ENCODE data around the gene SVOPL. TPM values are rescaled to one million over a fixed set of nuclear protein-coding genes. Genes with fewer than 3 reads are reported as not detected.

The SVOPL gene
- total and polyA plus RNA-seq, 2 experiments from 2014 or later: 2.3 to 4.5 TPM

DNA sequence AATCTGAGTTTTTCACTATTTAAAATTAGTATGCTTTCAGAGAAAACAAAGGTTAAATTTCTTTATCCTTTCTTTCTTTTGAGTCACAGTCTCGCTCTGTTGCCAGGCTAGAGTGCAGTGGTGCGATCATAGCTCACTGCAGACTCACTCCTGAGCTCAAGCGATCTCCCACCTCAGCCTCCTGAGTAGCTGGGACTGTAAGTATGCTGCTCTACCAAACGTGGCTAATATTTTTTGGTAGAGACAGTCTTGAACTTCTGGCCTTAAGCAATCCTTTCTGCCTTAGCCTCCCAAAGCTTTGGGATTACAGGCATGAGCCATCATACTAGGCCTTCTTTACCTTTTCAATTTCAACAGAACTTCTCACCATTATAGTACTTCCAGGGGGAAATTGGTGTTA is 127.4 kb downstream of the SVOPL start:
- Histone ChIP-seq H3K4me1 (ENCODE audit: low read depth) (no peaks in the 10 kb centered on the region), H3K27ac (peak overlapping the region; percentile 59), H3K9me3 (ENCODE audit: low read depth) (no peaks in the 10 kb centered on the region), H3K4me3 (no peak overlapping the region), H3K36me3 (peaks cover 62% of the 10 kb centered on the region), H3K27me3 (no peaks in the 10 kb centered on the region)
- no peak for DNase-seq (ENCODE audit: low read depth in 1 of 2, low spot score in 1 of 2)
- TF ChIP-seq, protein P1, sequence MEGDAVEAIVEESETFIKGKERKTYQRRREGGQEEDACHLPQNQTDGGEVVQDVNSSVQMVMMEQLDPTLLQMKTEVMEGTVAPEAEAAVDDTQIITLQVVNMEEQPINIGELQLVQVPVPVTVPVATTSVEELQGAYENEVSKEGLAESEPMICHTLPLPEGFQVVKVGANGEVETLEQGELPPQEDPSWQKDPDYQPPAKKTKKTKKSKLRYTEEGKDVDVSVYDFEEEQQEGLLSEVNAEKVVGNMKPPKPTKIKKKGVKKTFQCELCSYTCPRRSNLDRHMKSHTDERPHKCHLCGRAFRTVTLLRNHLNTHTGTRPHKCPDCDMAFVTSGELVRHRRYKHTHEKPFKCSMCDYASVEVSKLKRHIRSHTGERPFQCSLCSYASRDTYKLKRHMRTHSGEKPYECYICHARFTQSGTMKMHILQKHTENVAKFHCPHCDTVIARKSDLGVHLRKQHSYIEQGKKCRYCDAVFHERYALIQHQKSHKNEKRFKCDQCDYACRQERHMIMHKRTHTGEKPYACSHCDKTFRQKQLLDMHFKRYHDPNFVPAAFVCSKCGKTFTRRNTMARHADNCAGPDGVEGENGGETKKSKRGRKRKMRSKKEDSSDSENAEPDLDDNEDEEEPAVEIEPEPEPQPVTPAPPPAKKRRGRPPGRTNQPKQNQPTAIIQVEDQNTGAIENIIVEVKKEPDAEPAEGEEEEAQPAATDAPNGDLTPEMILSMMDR (IDR thresholded peaks at IDR 0.05; ENCODE audit: low read depth, low read length): no peak

DNA sequence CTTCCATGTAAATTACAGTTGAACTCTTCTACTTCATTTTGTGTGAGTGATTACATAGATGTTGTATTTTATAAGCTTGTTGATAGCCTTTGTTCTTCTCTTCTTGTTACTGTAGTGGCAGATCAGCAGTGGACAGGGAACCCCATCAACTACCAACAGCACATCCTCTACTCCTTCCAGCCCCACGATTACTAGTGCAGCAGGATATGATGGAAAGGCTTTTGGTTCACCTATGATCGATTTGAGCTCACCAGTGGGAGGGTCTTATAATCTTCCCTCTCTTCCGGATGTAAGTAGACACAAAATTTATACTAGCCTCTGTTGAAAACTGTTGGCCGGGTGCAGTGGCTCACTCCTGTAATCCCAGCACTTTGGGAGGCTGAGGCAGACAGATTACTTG is 130.4 kb downstream of the SVOPL start:
- Histone ChIP-seq H3K36me3 (peaks cover 73% of the 10 kb centered on the region), H3K4me1 (ENCODE audit: low read depth) (no peaks in the 10 kb centered on the region), H3K4me3 (no peak overlapping the region), H3K9me3 (ENCODE audit: low read depth) (no peaks in the 10 kb centered on the region), H3K27ac (peak overlapping the region; percentile 24), H3K27me3 (no peaks in the 10 kb centered on the region)
- TF ChIP-seq, protein P1 (IDR thresholded peaks at IDR 0.05; ENCODE audit: low read depth, low read length): no peak
- DNase-seq (ENCODE audit: low read depth in 1 of 2, low spot score in 1 of 2): no peak

DNA sequence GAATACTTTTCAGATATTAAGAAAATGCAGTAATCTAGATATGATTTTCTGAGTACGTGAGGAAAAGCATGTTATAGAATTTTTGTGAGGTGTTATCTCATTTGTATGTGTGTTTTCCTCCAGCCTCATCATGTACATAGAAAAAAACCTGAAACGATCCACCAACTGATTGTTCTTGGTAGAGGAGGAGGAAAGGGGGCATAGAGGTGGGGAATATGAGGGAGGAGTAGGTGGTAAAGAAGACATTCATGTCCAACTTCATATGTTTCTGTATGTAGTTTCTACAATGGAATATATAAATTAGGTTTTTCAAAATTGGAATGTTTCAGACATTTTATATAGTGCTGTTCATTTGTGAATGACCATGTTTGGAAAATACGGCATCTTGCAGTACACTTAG is 131.7 kb downstream of the SVOPL start:
- no peak for DNase-seq (ENCODE audit: low read depth in 1 of 2, low spot score in 1 of 2)
- Histone ChIP-seq H3K9me3 (ENCODE audit: low read depth) (no peaks in the 10 kb centered on the region), H3K4me3 (no peak overlapping the region), H3K4me1 (ENCODE audit: low read depth) (no peaks in the 10 kb centered on the region), H3K27ac (no peak overlapping the region), H3K36me3 (peaks cover 80% of the 10 kb centered on the region), H3K27me3 (no peaks in the 10 kb centered on the region)
- TF ChIP-seq, protein P1 (IDR thresholded peaks at IDR 0.05; ENCODE audit: low read depth, low read length): no peak

DNA sequence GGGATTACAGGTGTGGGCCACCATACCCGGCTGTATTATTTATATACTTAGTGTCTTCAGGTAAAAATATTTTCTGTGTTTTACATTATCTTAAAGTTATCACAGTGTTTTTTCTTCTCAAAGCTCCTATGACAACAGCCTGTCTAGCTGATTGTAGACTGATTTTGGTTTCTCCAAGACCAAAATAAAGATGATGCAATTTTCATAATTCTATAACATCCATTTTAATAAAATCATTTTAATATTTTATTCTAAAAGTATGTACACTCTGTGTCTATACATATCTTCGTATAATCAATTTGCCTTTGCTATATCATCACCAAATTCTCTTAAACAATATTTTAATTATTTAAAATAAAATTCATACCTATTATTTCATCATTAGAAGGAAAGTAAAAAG is 132.5 kb downstream of the SVOPL start:
- H3K4me3 ChIP-seq: no peak overlapping the region
- no peaks in the 10 kb centered on the region for H3K27me3 ChIP-seq
- DNase-seq (ENCODE audit: low read depth in 1 of 2, low spot score in 1 of 2): no peak
- H3K36me3 ChIP-seq: peaks cover 79% of the 10 kb centered on the region
- H3K27ac ChIP-seq: no peak overlapping the region
- H3K9me3 ChIP-seq (ENCODE audit: low read depth): no peaks in the 10 kb centered on the region
- TF ChIP-seq, protein P1 (IDR thresholded peaks at IDR 0.05; ENCODE audit: low read depth, low read length): no peak
- H3K4me1 ChIP-seq (ENCODE audit: low read depth): no peaks in the 10 kb centered on the region

DNA sequence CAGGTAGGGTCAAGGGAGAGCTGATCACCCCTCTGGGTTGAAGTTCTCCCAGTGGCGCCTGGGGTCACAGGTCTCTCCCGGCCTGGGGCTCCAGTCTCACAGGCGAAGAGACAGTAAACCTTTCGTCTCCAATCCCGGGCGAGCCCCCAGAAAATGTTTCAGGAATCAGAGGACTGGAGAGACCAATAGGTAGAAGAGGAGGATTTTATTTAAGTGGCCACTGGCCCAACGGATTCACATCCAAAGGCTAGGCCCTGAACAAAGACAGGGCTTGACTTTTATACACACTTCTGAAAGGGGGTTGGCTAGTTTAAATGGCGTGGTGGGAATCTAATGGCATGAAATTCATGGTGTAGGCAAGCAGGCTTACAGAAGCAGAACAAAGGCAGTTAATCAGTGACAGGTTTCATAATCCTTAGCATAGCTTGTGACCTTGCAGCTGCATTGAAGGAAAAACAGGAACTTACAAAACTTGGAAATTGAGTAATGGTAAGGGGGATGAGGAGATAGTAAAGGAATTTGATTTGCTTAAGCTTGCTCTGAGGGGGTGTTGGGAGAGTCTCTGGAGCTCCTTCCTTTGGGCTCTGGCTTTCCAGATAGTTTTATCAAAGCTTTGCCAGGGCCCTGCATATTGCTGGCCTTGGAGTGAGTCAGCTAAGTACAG is 135.6 kb downstream of the SVOPL start:
- peak overlapping the region; percentile 15 for H3K27ac ChIP-seq
- H3K36me3 ChIP-seq: peaks cover 80% of the 10 kb centered on the region
- TF ChIP-seq, protein P1 (IDR thresholded peaks at IDR 0.05; ENCODE audit: low read depth, low read length): no peak
- H3K4me1 ChIP-seq (ENCODE audit: low read depth): no peaks in the 10 kb centered on the region
- no peaks in the 10 kb centered on the region for H3K27me3 ChIP-seq
- peak in 1 of 2 donors; percentile 88 for DNase-seq (ENCODE audit: low read depth in 1 of 2, low spot score in 1 of 2)
- no peaks in the 10 kb centered on the region for H3K9me3 ChIP-seq (ENCODE audit: low read depth)
- no peak overlapping the region for H3K4me3 ChIP-seq

All from cardiac muscle cell (in vitro differentiated cells and primary cell).